Left colon (tissue), 2 donors: ENCODE measurements around the gene SEC16B. TPM values are rescaled to one million over a fixed set of nuclear protein-coding genes. Genes with fewer than 3 reads are reported as not detected.
"Not testable (repeated sequence)": the region's sequence is repeated elsewhere in the genome, so short reads cannot be mapped to it uniquely, and the experiment has no call there.

ENCODE experiments used
- ATAC-seq: fragments of 200-7000 bp; cut with Tn5 transposase; one replicate; pipeline ENCODE4 v1.9.1; 2020; ENCODE audit warnings: mild to moderate bottlenecking, moderate library complexity
- DNase-seq, 2 donors: peaks; one replicate each; pipeline ENCODE4 v3.0.0-alpha.2; 2020
- intact Hi-C, 2 donors: fragments of 100-400 bp; cut with DNase I in 1 of 2; cut with micrococcal nuclease in 1 of 2; formaldehyde crosslinking; loops; one replicate each; pipeline versions ENCODE4 v1.11.2 to v1.14.0; 2022; cut with DNase I, micrococcal nuclease
- long read RNA-seq: library from polyadenylated mRNA; unstranded; transcript quantifications from one replicate; pipeline ENCODE4 v2.0.0, GENCODE V29; 2021
- total RNA-seq, 2 donors: library from RNA; stranded (reverse); fragmentation: NEBNext Ultra II Directional; extraction: Animal tissue kit (Norgen Biotek cat#: 25700); gene quantifications; one replicate each; pipeline ENCODE4 v1.2.1, GENCODE V29; 2021
- donor health status: DM: no; HTN: no; CAD: no.
- donor health status: DM: yes; HTN: yes; CAD: no.

The SEC16B gene
- total RNA-seq = 1 to 10 TPM; 4.7 to 4.8 TPM
- long read RNA-seq, partial matches to known transcripts = 0 of 1 reads
- long read RNA-seq, other reads (novel, unspliced or antisense) = 1 of 1 reads

GRCh38 chr1:177969825-177970371 is at the start of gene SEC16B:
TSS of gene SEC16B (minus strand) at chr1:177970058. CDS start at chr1:177967981, 2,077 bp downstream.
- ATAC-seq = peak; percentile 94
- DNase-seq = peak; percentile 33 to 35
- intact Hi-C loops = no loop called here

- intact Hi-C loops = no loop called here
- ATAC-seq = no peak
These were observed 49.8 kb upstream of the SEC16B start for GRCh38 chr1:178019622-178020021.

GRCh38 chr1:178019208-178019607 is 49.4 kb upstream of the SEC16B start:
- no peak for DNase-seq
- intact Hi-C loops = no loop called here
- no peak for ATAC-seq

More at GRCh38 chr1:178019622-178020021, 49.8 kb upstream of the SEC16B start:
- DNase-seq = no peak

- intact Hi-C loops = no loop called here
- no peak for ATAC-seq
- DNase-seq = no peak
These were observed 47.7 kb upstream of the SEC16B start for GRCh38 chr1:178017517-178017916.

GRCh38 chr1:178011864-178012503 is 42.1 kb upstream of the SEC16B start:
- intact Hi-C loops = no loop called here
- no peak for ATAC-seq
- DNase-seq = no peak

GRCh38 chr1:178011465-178011828 is 41.6 kb upstream of the SEC16B start:
- intact Hi-C loops = no loop called here
- no peak for DNase-seq
- no peak for ATAC-seq

GRCh38 chr1:178010674-178011464 is 41.0 kb upstream of the SEC16B start:
- no peak for DNase-seq
- intact Hi-C loops = no loop called here
- no peak for ATAC-seq

GRCh38 chr1:178006043-178006442 is 36.2 kb upstream of the SEC16B start:
- intact Hi-C loops = no loop called here
- no peak for ATAC-seq
- no peak for DNase-seq

GRCh38 chr1:178005450-178005849 is 35.6 kb upstream of the SEC16B start:
- ATAC-seq = no peak
- intact Hi-C loops = no loop called here
- DNase-seq = no peak

GRCh38 chr1:178004926-178005391 is 35.1 kb upstream of the SEC16B start:
- intact Hi-C loops = no loop called here
- ATAC-seq = no peak
- no peak for DNase-seq

- intact Hi-C loops = no loop called here
- DNase-seq = no peak
- no peak for ATAC-seq
These were observed 29.1 kb upstream of the SEC16B start for GRCh38 chr1:177998696-177999631.

- ATAC-seq (no peak), DNase-seq (no peak)
- intact Hi-C loops = no loop called here
These were observed 27.1 kb upstream of the SEC16B start for GRCh38 chr1:177996957-177997356.

- ATAC-seq (no peak), DNase-seq (no peak)
- intact Hi-C loops = no loop called here
These were observed 25.5 kb upstream of the SEC16B start for GRCh38 chr1:177995369-177995768.

GRCh38 chr1:177986281-177986680 is 16.4 kb upstream of the SEC16B start:
- ATAC-seq (peak; percentile 80), DNase-seq (peak; percentile 20 to 28)
- intact Hi-C loops = not testable (repeated sequence)

- no peak for ATAC-seq
- no peak for DNase-seq
- intact Hi-C loops = no loop called here
These were observed 14.9 kb upstream of the SEC16B start for GRCh38 chr1:177984761-177985160.

GRCh38 chr1:177984136-177984525 is 14.3 kb upstream of the SEC16B start:
- intact Hi-C loops = no loop called here
- no peak for DNase-seq
- no peak for ATAC-seq

- DNase-seq = no peak
- intact Hi-C loops = no loop called here
- ATAC-seq = no peak
These were observed 13.8 kb upstream of the SEC16B start for GRCh38 chr1:177983482-177984135.

- intact Hi-C loops = no loop called here
- ATAC-seq (no peak), DNase-seq (no peak)
These were observed 13.2 kb upstream of the SEC16B start for GRCh38 chr1:177983077-177983476.
